Ecto neural progenitor cell (in vitro differentiated cells): Measurements from ENCODE around the gene SSBP3.

Source experiments
- DNase-seq: peaks from one replicate; pipeline ENCODE4 v3.0.0-alpha.2; 2018; ENCODE audit warnings: low spot score

The SSBP3 gene

DNA sequence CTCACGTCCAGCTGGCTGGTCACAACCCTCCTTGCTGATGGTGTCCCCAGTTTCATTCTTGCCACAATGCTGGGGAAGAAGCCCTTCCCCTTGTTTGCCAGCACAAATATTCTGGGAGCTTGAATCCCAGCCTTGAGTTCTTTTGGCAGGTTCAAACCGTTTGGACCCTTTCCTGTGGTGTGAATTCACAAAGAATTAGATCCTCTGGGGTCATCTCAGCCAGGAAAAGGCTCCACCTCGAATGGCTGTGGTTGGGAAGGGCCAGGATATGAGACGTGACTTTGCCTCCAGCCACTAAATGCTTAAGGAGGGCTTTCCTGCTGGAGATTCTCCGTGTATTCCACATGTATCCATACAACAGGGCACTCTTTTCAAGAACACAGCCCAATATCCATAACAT lies 139.3 kb downstream of the SSBP3 start:
- DNase-seq: no peak

DNA sequence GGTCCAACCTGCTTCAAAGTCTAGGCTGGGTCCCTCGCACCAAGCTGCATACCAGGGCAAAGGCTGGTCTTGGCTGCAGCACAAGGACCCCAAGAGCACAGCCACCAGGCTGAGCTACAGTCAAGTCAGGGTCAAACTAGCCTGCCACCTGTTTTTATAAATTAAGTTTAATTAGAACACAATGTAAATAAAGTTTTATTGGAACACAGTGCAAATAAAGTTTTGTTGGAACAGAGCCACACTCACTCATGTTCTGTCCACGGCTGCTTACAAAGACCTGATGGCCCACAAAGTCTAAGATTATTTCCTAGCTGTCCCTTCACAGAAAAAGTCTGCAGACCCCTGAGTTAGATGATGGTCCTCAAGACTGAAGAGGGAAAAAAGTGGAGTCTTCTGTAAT lies 140.0 kb downstream of the SSBP3 start:
- no peak for DNase-seq

DNA sequence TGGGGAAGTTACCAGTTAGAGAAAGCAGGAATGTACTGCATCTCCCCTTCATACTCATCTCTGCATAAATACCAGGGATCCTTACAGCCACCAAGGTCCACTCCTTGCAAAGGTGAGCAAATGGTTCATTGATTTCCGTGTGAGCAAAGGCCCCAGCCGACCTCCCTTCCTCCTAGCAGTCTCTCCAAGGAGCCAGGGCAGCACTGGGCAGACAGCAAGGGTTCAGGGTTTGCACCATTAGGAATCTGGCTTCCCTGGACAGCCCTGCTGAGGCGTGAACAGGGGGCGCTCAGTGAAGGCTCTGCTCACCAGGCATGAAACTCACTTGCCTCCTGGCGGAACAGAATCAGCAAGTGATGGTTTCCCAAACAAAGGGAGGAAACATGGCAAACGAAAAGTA lies 140.5 kb downstream of the SSBP3 start:
- no peak for DNase-seq

DNA sequence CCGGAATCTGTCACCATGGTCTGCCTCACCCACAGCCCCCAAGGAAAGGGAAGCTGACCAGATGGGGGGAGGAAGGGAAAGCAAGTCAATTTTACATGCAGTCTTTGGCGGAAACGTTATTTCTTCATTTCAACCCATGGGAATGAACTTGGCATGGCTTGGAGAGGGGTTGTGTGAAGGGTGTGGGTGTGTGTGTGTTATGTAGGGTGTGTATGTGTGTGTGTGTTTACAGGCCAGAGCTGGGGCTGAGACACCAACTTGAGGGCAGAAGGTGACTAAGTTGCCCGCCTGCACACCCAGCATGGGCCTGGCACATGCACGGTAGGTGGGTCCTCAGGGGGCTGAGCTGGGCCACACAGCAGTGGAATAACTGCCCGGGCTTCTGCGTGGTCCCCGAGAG lies 141.1 kb downstream of the SSBP3 start:
- DNase-seq: no peak

DNA sequence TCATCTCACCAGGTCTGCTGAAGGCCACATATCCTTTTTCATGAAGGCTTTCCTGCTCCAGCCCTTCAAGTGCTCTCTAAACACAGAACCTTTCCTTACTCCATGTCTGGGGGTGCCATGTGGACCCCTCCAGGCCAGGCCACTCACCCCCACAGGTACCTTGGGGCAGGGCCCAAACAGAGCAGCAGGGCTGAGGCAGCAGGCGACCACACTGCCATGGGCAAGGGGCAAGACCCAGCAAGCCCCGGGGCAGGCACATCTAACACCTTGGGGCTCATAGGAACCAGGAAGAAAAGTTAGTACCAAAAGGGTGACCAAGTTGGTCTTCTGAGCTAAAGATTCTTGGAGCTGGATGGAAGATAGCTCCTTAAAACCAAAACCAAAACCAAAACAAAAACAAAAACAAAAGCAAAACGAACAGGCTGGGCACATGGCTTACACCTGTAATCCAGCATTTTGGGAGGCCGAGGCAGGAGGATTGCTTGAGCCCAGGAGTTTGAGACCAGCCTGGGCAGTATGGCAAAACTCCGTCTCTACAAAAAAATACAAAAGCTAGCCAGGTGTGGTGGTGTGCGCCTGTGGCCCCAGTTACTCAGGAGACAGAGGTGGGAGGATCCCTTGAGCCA lies 142.5 kb downstream of the SSBP3 start:
- DNase-seq: no peak

DNA sequence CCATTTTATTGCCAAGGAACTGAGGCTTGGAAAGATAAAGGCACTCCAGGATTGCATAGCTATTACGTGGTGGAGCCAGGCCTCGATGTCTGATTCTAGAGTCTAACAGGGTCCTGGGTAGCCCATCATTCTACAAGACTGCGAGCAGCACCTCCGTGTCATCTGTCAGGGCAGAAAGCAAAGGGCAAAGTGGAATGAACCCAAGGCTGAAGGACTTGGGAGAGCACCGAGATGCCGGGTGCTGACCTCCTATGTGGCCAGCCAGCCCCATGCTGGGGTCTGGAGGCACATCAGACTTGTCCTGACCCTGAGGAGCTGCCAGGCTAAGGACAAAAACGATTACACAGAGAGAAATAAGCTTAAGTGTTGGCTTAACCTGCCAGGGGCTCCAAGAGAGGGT lies 143.9 kb downstream of the SSBP3 start:
- no peak for DNase-seq

DNA sequence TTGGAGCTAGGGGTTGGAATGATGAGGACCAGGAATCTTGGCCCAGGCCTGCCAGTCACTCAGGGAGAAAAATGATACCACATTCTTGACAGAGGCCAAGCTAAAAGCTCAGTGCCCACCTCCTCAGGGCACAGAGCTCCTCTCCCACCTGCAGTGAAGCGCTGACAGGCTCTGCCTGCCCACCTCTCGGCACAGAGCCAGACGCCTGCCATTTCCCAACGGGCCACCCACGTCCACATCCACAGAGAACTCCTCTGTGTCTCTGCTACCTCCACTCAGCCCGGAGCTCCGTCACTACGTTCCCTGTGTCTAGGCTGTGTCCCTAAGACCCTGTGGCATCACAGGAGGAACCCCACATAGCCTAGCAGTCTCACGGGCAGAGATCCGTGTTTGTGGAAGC lies 145.4 kb downstream of the SSBP3 start:
- no peak for DNase-seq

DNA sequence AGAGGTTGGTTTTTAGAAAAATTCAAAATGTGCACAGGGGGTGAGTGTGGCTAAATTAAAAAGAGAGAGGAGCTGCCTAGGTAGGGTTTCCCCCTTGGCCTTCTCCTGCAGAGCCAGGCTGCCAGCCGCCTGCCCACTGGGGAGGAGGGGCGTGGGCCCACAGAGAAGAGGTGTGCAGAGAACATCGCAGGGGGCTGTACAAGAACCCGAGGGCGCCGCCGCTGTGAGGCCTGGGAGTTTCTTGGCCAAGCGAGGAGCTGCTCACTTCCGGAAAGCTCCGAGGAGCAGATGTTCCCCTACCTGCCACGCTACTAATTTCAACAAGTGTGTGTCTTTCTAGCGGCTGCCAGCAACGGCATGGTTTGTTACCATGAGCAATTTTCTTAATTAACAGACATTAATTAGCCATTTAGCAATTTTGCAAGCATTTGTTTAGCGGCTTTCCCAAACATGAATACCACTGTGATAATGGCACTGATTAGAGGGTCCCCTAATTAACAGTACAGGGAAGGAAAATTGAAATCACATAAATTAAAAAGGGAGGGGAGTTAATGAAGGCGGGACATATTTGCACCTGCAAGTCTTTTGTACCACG lies 146.6 kb downstream of the SSBP3 start:
- DNase-seq: no peak

DNA sequence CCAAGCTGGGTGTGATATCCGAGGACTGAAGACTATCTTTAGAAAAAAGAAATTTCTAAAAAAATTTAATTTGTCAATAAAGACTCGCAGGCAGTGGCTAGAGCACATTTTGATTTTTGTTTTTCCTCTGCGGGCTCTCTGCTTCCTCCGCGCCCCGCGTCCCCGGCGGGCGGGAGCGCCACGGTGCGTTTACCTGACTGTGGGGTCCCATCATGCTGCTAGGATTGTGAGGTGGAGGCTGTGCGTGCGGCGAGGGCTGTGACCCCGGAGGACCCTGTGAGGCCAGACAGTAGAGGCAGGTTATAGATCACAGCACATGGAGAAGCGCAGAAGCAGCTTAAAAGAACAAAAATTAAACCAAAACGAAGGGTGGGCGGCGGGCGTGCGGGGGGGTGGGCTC lies 148.3 kb downstream of the SSBP3 start:
- no peak for DNase-seq

DNA sequence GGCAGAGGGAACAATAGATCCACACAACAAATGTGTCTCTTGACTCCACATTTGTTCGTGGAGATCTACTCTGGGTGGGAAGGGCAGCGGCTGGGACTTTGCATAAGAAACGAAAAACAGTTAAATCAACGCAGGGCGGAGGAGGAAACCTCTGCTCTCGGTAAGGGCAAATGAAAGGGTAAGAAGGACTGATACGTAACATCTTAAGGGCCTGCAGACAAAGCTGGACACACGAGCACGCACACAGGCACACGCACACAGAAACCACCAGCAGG lies 148.9 kb downstream of the SSBP3 start:
- DNase-seq: no peak

DNA sequence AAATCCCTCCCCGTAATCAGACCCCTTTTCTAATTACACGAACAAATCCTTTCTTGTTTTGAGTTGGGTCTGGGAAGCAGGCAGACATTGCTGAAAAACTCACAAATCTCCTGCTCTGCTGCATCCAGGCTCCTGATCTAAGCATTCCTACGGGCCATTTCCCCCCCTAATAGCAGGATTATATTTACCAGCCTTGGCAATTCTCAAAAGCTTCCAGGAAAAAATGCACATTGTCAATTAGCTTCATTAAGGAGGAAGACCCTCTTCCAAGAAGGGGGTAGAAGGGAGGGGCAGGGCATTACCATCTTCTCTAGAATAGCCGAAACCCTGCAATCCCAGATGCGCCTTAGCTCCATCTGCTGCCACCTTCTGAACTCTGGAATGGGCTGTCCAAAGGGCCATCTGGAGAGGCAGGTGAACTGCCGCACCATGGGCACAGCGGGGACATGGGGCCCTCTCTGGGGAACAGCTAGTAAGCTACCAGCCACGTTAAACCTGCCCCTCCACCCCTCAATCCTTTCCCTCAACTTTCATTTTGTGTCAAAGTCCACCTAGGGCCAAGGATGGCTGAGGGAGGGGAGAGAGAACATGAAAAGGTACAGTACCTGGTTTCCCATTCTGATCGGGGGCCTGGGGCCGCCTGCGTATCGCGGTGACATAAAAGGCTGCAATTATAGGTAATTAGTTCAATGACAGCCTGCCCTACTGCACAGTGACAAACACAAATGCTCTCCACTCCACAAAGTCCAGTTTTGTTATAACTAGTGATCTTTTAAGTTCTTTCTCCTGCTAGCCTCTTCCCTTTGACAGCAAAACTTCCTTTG lies 149.5 kb downstream of the SSBP3 start:
- DNase-seq: no peak

DNA sequence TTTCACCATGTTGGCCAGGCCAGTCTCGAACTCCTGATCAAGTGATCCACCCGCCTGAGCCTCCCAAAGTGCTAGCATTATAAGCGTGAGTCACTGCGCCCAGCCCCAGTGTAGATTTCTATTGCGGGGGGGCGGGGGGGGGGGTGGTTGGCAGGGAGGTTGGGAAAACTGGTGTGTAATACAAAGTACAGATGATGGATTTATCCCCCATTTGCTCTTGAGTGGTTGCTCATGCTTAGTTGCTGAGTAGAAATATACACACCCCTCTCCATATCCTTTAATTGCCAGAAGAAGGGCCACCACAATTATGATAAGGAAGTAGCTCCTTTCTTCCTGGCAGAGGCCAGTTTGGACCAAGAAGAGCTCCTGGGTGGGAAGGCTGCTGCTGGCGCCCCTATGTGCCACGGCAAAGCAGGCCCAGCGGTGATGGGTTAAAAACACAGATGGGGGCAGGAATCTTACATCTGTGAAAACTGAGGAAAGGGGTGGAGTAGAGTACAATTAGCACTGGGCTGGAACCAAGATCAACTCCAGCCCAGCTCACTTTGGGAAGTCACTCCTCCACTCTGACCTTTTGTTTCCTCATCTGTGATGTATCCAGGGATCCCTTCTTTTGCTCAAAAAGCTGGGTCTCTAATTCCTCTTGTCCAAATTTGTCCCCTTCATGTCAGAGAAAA lies 151.0 kb downstream of the SSBP3 start:
- DNase-seq: no peak

DNA sequence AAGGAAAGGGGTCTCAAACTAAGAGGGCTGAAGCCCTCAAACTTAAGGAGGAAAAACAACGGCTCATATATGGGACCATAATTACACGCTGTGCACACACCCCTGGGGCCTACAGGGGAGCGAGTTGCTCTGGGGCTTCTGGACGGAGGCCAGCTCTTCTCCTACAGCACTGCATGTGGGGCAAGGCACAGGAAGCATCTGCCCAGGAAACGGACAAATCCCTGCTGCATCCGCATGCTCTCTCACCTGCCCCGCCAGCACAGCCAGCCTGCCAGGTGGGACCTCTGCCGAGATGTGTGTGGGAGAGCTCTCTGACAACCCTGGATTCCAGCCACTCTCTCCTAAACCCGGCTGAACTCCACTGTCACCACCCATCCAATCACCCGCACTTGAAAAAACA lies 152.1 kb downstream of the SSBP3 start:
- DNase-seq: no peak

DNA sequence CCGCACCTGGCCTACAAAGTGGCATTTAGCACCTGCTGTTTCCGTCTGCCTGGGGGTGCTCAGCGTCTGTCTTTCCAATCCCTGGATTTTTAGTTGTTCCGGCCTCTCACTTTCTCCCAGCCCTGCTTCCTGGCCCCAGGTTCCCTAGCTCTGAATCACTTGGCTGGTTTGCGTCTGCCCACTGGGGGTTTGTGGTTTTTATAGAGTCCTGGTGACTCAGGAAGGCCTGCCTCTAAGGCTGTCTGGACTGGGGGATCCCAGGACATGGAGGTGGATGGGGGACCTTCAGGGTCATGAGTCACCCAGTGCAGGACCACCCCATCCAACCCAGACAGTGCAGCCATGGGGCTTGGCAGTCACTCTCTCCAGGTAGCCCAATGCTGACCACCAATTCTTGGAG lies 152.7 kb downstream of the SSBP3 start:
- no peak for DNase-seq

DNA sequence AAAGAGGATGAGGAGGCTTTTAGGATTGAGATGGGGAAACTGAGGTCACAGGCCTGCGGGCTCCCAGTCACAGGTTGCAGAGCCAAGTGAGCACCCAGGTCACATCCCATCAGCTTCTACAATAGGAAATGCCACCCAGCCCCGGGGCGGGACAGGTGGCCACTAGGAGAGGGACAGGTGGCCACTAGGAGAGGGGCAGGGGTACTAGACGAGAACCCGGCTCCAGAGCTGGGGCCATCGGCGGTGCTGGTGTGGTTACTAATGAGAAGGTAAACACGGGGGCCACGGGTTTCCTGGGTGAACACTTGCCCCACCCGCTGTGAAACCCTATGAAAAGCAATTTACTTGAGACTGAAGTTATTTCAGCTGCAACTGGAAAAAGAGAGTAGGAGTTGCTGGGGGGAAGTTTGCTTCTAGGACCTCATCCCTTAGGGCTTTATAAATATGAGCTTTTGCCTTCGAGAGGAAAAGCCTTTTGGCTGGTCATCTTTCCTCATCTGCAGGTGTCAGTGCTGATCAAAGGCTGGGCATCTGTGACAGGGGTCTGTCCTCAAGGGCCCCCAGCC lies 153.7 kb downstream of the SSBP3 start:
- no peak for DNase-seq

DNA sequence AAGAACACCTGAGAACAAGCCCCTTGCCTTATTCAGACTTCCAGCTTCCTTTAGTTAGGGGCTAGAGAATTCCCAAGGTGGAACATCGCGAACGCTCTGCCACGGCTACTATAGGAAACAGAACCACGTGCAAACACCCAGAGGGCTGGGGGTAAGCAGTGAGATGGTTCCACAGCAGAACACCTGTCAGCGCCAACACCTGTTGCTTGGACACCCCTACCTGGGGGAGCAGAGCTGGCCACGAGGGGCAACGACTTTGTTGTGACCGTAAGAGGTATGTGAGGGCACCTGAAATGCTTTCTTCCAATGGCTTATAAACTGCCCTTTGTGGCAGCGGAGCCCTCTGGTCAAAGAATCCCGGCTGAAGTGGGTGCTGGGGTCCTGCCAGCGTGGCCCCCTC lies 155.5 kb downstream of the SSBP3 start:
- DNase-seq: no peak

DNA sequence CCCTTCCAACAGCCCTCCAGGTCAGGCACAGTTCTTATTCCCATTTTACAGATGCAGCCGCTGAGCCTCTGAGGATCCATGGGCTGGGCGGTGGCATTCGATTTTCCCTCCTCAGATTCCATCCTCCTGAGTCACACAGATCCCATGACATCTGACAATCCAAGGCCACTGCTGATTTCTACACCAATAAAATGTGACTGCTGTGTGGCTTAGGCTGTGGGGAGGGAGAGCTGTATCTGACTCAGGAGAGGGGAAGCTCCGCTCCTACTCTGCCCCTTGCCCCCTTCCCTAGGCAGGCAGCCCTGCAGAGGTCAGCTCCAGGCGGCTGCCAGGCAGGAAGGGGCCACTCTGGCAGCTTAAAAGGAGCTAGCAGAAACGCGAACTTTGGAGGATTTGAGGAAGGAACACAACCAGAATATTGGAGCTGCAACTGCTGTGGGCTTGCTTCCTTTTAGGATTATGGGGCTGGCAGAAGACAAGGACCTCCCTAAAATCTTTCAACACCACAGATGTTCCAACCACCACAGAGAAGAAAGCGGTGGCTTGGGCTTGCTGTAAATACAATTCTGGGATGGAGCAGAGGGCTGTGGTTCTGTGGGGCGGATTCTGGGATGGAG lies 156.3 kb downstream of the SSBP3 start:
- no peak for DNase-seq

DNA sequence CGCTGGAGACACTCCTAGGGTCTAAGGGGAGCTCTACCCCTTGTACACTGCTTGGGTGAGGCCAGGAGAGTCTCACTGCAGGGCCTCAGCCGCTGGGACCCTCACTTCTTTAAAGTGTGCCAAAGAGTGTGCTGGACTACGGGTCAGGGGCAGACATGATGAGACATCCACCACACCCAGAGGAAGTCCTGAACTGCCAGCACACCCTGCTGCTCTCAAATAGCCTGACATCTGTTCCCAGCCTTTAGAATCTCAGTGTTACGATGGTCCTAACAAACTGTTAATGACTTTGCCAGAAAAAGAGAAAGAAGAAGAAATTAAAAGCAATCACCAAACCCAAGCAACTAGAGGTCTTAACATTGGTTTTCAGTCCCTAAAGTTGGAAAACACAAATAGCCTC lies 157.2 kb downstream of the SSBP3 start:
- DNase-seq: no peak

DNA sequence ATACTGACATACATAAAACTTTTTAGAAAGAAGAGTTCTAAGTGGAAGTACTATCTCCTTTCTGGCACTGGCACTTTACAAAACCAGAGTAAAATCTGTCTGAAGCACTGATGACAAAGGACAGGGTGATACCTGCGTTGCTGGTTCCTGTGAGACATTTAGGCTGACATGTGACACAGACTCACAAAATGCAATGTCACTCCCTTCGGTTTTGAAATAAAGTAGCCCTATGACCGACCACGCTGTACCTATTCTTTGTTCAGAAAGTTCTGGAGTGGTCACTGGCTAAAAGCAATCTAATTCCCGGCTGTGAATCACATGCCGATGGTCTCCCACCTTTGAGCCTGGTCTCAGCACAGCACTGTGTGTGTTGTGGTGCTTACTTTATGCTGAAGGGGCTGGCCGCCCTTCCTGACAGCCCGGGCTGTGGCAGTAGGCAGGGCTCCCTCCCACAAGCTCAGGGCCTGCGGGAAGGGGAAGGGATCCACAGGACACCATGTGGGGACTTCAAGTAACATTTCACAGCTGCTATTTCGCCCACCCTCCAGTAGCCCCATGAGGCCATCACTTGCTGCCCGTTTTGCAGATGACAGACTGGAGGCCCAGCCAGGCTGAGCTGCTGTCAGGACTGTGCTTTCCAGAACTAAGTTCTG lies 158.2 kb downstream of the SSBP3 start:
- DNase-seq: no peak

DNA sequence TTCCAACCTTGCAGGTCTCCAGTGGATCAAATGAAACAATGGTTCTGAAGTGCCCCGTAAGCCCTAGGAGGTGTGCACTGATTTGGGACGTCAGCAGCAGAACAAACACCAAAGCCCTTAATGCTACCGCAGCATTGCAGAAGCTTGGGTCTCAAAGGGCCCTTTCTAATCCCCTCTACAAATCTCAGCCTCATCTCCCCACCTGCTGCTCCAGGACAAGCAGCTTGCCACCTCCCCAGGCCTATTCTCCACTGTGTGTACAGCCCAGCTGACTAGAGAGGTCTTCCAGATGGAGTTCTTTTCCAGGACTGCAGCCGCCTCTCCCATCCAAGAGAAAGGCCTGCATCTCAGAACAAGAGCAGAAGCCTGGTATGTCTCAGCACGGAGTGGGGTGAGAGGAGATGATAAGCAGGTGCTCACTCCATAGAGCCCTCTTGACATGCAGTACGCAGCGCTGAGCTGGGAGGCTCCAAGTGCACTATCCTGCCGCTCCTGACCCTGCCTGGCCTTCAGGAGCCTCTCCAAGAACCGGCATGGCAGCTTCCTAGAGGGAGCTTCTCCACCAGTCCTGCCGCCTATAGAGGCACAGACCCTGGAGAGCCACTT lies 160.0 kb downstream of the SSBP3 start:
- no peak for DNase-seq

DNA sequence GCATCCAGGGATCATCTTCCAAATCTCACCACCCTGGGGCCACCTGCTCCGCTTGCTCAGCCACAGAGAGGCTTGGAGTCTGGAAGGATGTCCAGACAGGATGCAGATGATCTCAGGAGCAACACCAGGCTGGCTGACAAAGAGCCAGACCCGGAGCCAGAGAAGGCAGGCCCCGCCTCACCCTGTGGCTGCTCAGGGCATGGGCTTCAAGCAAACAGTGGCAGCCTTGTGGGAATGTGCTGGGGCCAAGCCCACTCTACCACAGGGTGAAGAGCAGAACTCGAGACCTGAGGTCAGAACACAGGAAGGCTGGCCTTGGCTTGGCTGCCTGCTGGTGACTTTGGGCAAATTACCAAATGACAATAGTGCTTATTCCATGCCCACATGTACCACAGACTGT lies 160.7 kb downstream of the SSBP3 start:
- no peak for DNase-seq

DNA sequence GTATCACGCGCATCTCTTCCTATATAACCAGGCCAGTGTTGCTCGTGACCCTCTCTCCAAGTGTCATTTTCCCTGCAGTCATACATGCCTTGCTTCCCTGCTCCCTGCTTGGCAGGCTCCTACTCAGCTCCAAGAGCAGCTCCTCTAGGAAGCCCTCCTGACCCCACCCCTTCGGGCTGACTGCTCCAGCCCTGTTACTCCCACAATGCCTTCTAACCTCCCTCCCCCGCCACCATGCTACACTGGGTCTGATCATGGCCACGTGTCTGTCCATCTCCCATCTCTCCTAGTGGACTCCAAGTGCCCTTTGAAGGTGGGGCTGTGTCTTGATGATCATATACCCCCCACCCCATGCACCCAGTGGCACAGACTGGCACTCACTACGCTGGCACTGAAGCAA lies 161.5 kb downstream of the SSBP3 start:
- no peak for DNase-seq
